GM19397 (cell line): ENCODE measurements around the gene ADAMTSL1.

Experiments
- ATAC-seq: cut with Tn5 transposase; IDR thresholded peaks from one replicate; pipeline ENCODE4 v1.9.1; 2021; ENCODE audit warnings: mild to moderate bottlenecking, moderate library complexity; ENCODE audit not compliant: unreplicated experiment

Gene ADAMTSL1

DNA sequence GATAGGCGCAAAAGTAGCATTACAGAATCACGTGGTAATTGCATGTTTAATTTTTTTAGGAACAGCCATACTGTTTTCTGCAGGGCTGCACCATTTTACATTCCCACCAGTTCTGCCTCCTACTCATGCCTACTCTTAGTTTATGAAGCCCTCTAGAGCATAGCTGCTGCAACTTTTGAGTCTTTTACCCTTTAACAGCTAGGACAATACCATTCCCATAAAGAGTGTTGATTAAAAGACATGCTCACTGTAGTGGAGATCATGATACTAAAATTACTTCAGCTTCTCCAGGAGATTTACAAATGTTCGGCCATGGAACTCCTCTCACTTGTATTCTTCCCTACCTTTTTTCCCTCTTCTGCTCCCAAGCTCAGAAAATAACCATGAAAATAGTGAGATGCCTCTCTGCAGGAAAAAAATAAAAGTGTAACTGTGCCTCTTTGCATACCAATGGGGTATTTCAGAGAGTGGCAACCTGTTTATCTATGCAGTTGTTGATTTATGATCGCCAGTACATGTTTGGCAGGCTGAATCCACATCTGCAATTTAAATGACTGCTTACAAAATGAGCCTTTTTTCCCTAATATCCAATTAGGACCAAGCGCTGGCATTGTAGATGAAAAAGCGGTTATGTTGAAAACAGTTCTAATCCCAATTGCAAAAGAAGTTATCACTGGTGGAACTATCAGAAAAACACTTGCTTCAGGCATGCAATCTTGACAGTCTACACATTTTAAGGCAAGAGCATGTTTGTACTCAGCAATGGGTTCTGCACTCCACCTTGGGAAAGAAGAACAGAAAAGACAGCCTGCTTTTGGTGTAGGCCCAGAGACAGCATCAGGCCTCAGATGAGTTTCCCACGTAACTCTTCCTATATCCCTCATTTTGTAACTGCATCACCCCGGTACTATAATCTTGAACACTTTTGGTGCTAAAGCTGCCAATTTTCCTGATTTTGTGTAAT, 131.1 kb downstream of the ADAMTSL1 start:
- ATAC-seq: no peak

DNA sequence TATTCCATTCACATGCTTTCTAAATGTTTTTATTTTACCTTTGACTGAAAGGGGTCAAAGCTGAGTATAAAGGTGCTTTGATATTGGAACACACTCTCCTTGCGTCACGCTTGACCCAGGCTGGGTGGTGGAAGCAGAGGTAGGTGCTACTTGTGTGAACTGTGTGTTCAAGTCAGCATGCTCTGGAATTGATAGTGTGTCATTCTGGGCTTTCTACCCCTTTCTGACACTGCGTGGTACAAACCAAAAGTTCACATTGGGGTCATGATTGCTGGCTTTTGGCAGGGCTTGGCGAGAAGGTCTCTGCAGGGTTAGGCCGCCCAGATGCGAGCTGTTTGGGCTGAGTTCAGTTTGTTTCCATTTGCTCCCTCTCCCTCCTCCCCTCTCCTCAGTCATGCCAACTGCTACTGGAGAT, 131.8 kb downstream of the ADAMTSL1 start:
- no peak for ATAC-seq

DNA sequence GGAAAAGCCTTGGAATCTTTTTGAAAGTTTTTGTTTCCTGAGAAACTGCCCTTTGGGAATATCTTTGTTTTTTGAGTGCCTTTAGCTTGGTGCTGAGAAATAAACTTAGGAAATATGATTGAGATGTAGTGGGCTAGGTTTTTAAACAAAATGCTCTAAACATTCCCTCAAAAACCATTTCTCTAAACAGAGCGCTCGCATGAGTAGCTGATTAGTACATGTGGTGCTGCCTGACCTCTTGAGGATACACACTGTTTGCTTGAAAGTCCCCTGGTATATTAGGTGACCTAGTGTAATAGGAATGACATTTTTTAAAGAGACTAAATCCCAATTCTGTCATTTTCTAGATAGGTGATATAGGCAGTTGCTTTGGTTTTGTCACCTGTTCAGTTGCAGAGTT, 132.3 kb downstream of the ADAMTSL1 start:
- no peak for ATAC-seq

DNA sequence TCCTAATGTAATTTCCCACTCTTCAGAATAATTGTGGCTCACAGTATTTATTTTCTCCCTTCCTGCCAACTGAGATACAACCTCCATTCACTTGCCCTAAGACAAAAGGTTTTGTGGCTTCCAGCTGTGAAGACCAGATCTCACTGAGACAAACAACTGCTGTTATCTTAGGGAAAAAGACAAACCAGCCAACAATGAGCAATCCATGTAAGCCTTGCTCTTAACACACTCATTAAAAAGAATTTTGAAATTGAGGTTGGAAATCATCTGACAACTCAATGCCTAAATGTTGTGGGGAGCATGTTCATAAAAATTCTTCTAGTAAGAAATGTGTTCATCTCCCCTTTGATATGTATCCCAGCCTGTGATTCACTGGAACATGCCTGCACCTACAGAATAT, 132.9 kb downstream of the ADAMTSL1 start:
- no peak for ATAC-seq

DNA sequence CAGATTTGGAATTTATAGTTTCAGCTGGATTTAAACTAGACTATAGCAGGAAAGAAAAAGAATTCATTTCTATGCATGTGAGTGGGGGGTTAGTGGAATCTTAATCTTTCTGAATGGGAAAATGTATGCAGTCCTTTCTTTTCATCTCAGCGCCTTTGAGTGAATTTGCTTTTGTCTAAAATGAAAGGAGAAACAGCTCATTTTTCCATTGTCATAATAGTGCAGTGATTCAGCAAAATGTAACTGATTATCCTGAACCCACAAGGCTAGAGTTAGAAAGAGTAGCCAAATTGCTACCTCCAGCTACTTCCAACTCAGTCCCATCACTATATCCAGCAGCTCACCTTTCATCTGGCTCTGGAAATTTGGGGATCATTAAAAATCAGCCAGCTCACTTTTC, 134.4 kb downstream of the ADAMTSL1 start:
- no peak for ATAC-seq

DNA sequence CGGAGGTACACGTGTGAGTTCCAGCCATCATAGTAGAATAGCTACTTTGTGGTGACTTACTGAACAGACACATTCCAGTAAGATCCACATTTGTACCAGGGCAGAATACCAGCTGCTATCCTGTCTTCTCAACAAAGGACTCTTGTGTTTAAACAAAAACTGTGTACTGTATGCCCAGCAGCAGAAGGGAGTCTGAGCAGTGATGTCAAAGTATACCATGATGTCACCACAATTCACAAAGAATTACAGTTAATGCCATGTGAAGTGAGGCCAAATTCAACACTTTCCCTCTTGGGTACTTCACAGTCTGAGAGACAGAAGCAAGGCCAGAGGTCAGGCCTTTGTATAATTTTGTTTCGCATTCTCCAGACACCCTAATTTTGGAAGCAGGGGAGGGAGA, 137.0 kb downstream of the ADAMTSL1 start:
- no peak for ATAC-seq

DNA sequence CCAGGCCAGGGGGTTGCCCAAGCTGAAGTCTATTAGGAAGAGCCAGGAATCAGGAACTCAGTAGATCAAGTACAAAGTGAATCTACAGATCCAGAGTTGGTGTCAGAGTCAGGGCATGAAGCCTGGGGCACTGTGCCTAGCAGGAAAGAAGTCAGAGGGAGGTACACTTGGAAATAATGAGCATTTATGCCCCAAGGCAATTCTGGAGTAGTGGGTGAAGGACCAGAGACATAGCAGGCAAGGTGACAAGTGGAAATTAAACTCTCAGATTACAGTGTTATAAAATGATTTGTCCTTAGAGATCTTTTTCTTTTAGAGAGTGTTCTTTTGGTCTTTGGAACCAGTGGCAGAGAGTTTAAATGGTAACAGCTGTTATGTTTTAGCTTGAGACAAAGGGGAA, 138.0 kb downstream of the ADAMTSL1 start:
- ATAC-seq: no peak

DNA sequence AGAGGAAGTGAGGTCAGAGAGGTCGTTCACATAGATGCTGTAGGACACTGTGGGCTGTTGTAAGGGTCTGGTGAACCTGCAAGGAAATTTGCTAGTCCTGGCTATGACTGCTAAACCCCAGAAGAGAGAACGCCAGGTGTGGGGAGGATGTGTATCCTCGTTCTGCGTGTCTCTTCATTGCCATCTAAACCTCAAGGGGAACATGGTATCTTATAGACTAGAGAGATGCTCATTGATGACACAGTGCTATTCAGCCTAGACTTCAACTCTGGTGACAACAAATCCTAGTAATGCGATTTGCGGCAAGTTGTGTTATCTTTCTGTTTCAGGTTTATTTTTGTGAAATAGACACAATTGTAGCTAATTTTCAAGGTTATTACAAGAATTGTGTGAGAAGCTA, 140.2 kb downstream of the ADAMTSL1 start:
- no peak for ATAC-seq

DNA sequence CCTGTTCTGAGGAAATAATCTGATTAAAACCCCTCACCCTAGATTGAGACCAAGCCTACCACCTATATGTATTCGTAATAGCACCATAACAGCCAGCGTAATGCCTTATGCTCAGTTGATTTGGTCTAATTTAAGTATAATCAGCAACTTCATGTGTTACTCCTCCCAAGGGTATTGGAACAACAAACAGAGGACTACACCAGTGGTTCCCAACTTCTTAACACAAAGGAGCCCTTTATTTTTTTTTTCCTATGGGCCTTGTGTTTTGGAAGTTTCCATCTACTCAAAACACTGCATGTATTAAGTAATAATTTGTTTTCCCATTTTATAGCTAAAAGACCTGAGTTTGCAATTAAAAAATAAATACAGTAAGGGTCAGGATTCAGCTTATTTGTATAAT, 140.7 kb downstream of the ADAMTSL1 start:
- ATAC-seq: no peak

DNA sequence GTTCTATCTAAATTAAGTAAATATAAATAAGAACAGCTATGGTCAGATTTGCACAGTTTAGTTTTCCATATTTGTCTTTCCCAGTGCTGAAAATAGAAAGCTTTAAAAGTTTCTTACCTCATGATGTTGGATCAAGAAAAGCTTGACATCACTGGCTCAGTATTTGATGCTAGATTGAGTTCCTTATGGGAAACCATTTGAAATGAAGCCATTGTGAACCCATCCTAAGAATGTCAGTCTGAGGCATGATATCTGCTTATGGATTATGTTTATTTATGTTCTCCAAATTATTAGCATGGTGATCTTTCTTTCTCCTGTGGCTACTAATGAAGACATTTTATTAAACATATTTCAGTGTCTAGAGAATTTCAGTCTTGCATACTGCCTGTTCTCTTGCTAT, 143.0 kb downstream of the ADAMTSL1 start:
- ATAC-seq: no peak

DNA sequence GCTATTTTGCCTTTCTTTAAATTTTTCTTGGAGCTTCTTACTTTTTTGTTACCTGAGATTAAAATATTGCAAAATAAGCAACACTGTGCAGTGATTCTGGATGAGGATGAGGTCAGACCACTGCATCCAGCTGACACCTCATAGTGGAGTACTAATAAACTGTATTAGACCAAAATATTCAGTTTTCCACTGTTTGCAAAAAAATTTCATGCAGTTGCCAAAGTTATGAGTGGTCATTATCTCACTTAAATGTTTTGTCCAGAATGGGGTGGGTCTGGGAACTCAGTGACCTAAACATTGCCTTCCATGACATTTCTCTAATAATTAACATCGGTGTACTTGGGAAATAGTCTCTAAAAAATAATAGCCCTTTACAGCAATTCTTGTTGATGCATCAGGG, 143.8 kb downstream of the ADAMTSL1 start:
- ATAC-seq: no peak

DNA sequence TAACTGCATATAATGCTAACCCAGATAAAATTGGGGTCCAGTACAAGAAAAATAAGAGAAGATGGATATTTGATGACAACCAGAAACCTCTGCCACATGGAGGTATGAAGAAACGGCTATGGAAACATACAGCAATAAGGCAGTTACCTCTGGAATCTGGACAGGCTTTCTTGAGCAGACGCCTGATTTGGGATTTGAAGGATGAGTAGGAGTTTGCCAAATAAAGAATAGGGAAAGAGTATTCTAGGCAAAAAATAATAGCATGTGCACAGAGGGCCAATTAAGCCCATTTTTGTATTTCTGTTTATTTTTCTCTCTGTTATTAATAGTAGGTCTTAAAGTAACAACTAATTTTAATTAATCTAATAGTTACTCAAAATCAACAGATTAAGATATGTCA, 144.9 kb downstream of the ADAMTSL1 start:
- ATAC-seq: no peak

DNA sequence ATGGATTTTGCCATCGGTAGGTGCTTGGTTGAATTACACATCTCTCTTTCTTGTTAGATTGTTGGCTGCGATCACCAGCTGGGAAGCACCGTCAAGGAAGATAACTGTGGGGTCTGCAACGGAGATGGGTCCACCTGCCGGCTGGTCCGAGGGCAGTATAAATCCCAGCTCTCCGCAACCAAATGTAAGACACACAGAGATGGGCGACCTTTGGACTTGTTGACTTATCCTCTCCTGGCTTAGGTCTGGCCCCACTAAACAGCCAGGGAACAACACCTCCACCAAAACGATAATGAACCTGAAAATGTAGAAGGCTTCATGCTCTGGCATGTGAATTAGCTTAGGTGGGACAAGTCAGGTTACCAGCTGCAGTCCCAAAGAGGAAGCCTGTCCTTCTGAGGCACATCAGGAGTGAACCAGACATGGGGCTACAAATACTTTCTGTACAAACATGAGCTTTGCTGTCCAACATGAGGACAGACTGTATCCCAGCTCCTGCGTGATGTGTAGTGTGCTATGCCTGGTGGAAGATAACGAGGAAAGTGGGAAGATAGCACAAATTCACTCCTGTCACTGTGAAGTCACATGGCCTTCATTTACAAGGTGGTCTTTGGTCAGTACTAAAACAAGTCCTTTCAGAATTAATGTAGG, 148.4 kb downstream of the ADAMTSL1 start:
- no peak for ATAC-seq

DNA sequence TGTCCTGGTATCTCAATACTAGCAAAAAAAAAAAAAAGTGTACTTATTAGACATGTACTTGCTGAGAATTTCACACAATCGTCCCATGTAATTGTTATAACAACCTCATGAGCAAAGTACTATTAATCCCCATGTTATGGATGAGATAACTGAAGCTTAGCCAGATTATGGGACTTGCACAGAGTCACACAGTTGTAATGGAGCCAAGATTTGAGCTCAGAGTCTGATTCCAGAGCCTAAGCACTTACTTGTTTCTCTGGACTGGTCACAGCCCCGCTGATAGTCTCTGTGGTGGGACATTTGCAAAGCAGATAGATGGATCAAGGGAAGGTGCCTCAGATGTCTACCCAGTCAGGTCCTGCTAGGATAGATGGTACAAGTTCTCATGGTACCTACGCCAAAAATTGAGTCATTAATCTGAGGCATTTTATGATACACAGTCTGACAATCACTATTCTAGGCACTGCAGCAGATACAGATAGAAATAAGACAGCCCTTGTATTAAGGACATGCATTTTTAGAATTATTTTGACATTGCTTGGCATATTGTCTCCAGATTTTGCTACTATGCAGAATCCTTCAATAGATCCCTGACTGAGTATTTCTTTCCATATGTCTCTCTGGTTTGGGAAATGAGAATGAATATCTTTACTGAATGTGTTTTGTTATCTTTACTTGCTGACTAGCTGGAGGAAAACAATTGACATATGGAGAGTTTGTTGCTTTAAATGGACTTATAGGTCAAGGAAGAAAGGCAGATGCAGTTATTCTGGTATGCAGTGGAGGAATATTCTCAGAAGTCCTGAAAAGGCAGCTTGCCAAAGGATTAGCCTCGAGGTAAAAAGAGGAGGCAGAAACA, 149.5 kb downstream of the ADAMTSL1 start:
- ATAC-seq: no peak

DNA sequence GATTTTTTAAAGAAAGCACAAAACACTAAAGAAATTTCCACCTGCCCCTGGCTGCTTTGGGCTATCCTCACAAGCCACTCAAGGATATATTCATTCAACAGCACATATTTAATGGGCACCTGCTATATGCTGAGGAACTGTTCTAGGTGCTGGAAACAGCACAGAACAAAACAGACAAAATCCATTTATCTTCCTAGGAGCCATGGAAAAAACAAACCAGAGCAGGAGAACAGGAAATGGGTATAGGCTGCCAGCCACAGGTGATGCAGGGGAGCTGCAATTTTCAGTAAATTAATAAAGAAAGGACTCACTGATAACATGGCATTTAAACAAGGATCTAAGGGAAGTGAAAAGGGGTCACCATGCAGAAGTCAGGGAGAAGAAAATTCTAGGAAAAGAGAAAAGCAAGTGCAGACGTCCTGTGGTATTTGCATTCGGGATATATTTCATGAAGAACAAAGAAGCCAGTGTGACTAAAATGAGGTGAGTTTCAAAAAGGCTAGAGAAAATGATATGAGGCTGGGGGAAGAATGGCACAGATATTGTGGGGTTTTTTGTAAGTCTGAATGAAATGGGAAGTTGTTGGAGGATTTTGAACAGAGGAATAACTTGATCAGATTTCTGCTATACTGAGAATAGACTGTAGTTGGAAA, 152.2 kb downstream of the ADAMTSL1 start:
- ATAC-seq: no peak

DNA sequence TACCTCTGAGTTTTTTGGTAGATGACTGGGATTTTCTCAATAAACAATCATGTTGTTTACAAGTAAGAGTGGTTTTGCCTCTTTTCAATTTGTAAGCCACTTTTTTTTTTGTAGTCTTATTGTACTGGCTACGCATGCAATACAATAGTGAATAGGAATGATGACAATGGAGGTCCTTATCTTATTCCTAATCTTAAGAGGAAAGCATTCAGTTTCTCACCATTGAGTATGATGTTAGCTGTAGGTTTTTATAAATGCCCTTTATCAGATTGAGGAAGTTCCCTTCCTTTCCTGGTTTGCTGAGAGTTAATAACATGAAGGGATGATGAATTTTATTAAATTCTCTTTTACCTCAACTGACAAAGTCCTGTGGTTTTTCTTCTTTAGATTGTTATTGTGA, 155.2 kb downstream of the ADAMTSL1 start:
- no peak for ATAC-seq

DNA sequence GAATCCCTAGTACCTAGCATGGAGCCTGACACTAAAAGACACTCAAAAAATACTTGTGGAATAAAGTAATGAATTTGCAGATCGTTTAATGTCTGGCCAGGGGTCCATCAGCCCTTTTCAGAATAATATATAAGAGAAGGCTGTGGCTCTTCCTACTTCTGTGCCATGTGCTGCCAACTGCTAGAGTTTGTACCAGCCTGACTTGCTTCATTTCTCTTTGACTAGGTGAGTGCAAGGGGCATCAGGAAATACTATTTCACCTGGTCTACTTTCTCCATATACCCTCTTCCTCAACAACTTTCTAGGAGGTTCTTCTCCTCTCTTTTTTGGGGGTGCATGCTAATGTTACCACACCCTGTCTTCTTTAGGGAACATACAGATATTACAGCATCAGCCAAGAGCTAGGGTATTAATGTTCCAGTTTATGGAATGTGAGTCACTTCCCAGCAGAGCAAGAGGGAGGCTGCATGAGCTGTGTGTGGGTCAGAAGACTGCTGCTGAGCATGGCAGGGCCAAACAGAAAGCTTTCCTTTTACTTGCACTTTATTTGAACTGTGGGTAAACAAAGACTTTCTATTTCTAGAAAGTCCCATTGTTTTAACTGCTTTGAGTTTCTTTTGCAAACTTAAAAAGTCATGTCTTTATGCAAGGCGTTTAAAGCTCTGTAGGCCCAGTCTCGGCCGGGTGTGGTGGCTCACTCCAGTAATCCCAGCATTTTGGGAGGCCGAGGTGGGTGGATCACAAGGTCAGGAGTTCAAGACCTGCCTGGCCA, 158.9 kb downstream of the ADAMTSL1 start:
- ATAC-seq: no peak

DNA sequence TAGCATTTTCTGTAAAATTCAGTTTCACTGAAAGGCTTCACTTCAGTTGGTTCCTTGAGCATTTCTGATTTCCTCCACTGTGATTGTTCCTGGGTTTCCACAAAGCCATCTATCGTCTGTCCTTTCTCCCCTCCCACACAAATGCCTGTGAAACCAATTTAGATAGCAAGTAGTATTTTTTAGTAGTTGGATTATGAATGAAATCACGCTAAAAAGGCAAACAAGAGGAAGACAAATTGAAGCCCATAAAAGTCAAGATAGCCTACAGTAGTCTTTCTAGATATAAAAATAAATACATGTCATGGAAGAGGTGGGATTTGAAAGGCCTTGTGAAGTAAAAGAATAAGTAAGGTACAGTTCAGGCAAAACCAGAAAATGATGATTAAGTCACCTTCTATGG, 162.8 kb downstream of the ADAMTSL1 start:
- no peak for ATAC-seq

DNA sequence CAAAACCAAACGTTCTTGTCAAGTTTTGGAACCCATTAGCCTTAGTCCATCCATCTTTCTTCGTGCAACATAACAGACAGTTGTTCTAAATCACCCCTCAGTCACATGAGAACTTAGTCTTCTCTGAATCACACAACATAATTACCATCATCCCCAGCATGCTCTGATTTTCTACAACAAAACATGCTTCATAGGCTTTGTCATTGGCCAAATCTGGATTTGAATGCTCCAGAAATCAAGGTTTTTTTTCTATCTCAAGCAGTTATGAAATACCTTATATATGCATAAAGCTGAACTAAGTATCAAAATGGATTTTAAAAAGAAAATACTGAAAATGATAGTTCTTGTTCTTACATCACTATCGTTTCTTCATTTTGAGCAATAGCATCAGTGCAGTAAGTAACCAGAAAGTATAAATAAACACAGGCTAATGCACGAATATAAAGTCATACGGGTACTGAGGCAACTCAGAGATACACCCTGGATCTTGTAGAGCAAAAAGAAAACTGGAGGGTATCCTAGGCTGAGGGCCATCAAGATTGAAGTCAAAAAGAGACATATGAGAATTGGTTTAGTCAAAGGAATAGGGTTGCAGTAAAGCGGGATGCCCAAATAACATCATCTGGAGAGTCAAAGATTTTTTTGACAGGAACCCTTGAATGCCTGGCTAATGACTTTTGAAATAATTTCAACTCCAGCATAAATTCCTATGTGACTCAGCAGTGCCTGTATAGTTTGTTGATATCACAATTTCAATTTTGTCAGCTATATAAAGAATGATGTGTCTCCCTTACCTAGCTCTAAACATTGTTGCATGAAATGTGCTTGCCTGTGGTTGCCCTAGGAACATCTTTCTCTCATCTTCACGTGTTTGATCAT, 164.7 kb downstream of the ADAMTSL1 start:
- ATAC-seq: no peak
